ENCODE results near the gene KDM4E. TPM values are rescaled to one million over a fixed set of nuclear protein-coding genes. Genes with fewer than 3 reads are reported as not detected.

The KDM4E gene
- total RNA-seq, 2 experiments from 2014 or later = not detected

DNA sequence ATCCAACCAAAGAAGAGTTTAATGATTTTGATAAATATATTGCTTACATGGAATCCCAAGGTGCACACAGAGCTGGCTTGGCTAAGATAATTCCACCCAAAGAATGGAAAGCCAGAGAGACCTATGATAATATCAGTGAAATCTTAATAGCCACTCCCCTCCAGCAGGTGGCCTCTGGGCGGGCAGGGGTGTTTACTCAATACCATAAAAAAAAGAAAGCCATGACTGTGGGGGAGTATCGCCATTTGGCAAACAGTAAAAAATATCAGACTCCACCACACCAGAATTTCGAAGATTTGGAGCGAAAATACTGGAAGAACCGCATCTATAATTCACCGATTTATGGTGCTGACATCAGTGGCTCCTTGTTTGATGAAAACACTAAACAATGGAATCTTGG lies 27.6 kb upstream of the KDM4E start:
- TF ChIP-seq, protein P1, sequence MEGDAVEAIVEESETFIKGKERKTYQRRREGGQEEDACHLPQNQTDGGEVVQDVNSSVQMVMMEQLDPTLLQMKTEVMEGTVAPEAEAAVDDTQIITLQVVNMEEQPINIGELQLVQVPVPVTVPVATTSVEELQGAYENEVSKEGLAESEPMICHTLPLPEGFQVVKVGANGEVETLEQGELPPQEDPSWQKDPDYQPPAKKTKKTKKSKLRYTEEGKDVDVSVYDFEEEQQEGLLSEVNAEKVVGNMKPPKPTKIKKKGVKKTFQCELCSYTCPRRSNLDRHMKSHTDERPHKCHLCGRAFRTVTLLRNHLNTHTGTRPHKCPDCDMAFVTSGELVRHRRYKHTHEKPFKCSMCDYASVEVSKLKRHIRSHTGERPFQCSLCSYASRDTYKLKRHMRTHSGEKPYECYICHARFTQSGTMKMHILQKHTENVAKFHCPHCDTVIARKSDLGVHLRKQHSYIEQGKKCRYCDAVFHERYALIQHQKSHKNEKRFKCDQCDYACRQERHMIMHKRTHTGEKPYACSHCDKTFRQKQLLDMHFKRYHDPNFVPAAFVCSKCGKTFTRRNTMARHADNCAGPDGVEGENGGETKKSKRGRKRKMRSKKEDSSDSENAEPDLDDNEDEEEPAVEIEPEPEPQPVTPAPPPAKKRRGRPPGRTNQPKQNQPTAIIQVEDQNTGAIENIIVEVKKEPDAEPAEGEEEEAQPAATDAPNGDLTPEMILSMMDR (IDR thresholded peaks at IDR 0.05) = no peak
- ChIA-PET CTCF (no interaction called here), POLR2A (interaction anchor here (0.5 kb wide), 1 partner anchor 71 kb away, joined by 3 read pairs; no protein-coding TSS in a partner anchor)
- no peak for DNase-seq
- no peaks in the 10 kb centered on the region for H3K9me3 Mint-ChIP-seq
- no peaks in the 10 kb centered on the region for H3K27me3 Mint-ChIP-seq
- H3K27ac Mint-ChIP-seq = no peak overlapping the region
- no peak for ATAC-seq
- no peaks in the 10 kb centered on the region for H3K36me3 Mint-ChIP-seq (ENCODE audit: low read depth)
- intact Hi-C loops (cut with micrococcal nuclease) = no loop called here
- no peaks in the 10 kb centered on the region for H3K4me1 Mint-ChIP-seq (ENCODE audit: low read depth)
- H3K4me3 Mint-ChIP-seq = no peak overlapping the region

DNA sequence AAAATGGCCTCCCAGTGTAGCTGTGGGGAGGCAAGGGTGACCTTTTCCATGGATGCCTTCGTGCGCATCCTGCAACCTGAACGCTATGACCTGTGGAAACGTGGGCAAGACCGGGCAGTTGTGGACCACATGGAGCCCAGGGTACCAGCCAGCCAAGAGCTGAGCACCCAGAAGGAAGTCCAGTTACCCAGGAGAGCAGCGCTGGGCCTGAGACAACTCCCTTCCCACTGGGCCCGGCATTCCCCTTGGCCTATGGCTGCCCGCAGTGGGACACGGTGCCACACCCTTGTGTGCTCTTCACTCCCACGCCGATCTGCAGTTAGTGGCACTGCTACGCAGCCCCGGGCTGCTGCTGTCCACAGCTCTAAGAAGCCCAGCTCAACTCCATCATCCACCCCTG lies 26.8 kb upstream of the KDM4E start:
- Mint-ChIP-seq H3K27me3 (no peaks in the 10 kb centered on the region), H3K4me1 (ENCODE audit: low read depth) (no peaks in the 10 kb centered on the region), H3K27ac (no peak overlapping the region), H3K4me3 (no peak overlapping the region), H3K36me3 (ENCODE audit: low read depth) (no peaks in the 10 kb centered on the region), H3K9me3 (no peaks in the 10 kb centered on the region)
- intact Hi-C loops (cut with micrococcal nuclease) = no loop called here
- DNase-seq = no peak
- ChIA-PET CTCF (interaction anchor here (1.5 kb wide), 1 partner anchor 88 kb away, joined by 3 read pairs; no protein-coding TSS in a partner anchor), POLR2A (interaction anchor here (0.5 kb wide), 1 partner anchor 385 kb away, joined by 3 read pairs; no protein-coding TSS in a partner anchor)
- TF ChIP-seq, protein P1 (IDR thresholded peaks at IDR 0.05) = no peak
- no peak for ATAC-seq

DNA sequence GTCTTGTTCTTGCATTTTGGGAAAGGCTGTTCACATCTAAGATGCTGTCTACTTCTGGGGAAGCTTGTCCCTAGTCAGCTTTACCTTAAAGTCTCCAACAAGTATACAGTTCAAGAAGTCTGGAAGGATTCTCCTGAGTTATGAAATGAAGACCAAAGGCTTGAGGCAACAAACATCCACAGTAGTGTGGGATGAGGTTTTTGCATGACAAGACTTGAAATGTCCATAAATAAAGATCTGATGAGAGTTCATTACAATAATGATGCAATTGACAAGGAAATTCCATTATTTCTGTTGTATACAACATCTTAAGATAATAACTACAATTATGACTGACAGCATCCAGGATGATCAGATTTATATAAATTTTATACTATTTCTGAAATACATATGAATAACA lies 21.3 kb upstream of the KDM4E start:
- Mint-ChIP-seq H3K4me1 (ENCODE audit: low read depth) (no peaks in the 10 kb centered on the region), H3K4me3 (no peak overlapping the region), H3K27me3 (peaks cover 2% of the 10 kb centered on the region), H3K36me3 (ENCODE audit: low read depth) (no peaks in the 10 kb centered on the region), H3K9me3 (no peaks in the 10 kb centered on the region), H3K27ac (no peak overlapping the region)
- ATAC-seq (no peak), DNase-seq (no peak)
- TF ChIP-seq, protein P1 (IDR thresholded peaks at IDR 0.05) = no peak
- ChIA-PET POLR2A (no interaction called here), CTCF (no interaction called here)
- intact Hi-C loops (cut with micrococcal nuclease) = no loop called here

DNA sequence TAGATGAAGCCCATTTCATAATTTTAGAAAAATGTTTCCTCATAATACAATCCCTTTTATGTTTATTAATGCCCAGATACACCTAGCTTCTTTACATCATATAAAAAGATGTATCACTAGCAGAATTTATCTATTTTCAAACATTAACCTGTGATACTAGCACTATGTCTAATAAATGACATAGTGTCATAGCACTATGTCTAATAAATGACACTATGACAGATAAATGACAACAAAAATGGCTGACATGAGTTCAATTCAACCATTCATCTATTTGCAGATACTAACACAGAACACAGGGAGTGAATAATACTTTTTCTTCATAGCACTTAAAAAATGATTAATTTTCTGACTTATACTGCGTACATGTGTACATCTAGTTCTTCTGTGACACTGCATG lies 19.4 kb upstream of the KDM4E start:
- Mint-ChIP-seq H3K36me3 (ENCODE audit: low read depth) (no peaks in the 10 kb centered on the region), H3K4me3 (no peak overlapping the region), H3K27me3 (peaks cover 2% of the 10 kb centered on the region), H3K9me3 (no peaks in the 10 kb centered on the region), H3K4me1 (ENCODE audit: low read depth) (no peaks in the 10 kb centered on the region), H3K27ac (no peak overlapping the region)
- CTCF ChIA-PET = interaction anchor here (1.2 kb wide), 1 partner anchor 170 kb away, joined by 4 read pairs; no protein-coding TSS in a partner anchor
- intact Hi-C loops (cut with micrococcal nuclease) = no loop called here
- ATAC-seq = no peak
- no peak for DNase-seq
- POLR2A ChIA-PET = no interaction called here
- TF ChIP-seq, protein P1 (IDR thresholded peaks at IDR 0.05) = no peak

DNA sequence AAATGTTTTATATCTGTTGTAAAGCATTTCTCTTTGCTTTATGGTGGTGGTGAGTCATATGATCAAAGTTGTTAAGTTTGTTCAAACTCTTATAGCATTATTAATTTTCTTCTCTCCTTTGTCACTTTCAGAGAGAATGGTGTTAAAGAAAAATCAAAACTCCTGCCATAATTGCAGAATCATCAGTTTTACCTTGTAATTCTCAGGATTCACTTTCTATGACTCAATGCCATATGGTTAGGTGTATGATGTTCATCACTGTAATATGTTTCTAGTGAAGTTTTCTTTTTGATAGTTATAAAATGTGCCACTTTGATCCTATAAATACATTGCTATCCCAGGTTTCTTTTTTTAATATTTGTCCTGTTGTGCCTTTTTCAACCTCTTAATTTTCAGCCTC lies 13.7 kb upstream of the KDM4E start:
- intact Hi-C loops (cut with micrococcal nuclease) = no loop called here
- CTCF ChIA-PET = no interaction called here
- no peak overlapping the region for H3K4me3 Mint-ChIP-seq
- ATAC-seq = no peak
- no peak overlapping the region for H3K27ac Mint-ChIP-seq
- no peak for DNase-seq
- POLR2A ChIA-PET = no interaction called here
- no peaks in the 10 kb centered on the region for H3K9me3 Mint-ChIP-seq
- no peaks in the 10 kb centered on the region for H3K4me1 Mint-ChIP-seq (ENCODE audit: low read depth)
- no peaks in the 10 kb centered on the region for H3K36me3 Mint-ChIP-seq (ENCODE audit: low read depth)
- peaks cover 2% of the 10 kb centered on the region for H3K27me3 Mint-ChIP-seq
- TF ChIP-seq, protein P1 (IDR thresholded peaks at IDR 0.05) = no peak
